BE2C (cell line): ENCODE data around the gene PIP4K2A.

ENCODE experiments used
- DNase-seq: peaks from one replicate; pipeline ENCODE4 v3.0.0-alpha.2; 2020
- H3K27me3 ChIP-seq: fragments of 250-450 bp; sonication (Bioruptor Pico); 2 replicates; pipeline ENCODE4 v1.5.1; 2020; ENCODE audit warnings: mild to moderate bottlenecking
- H3K36me3 ChIP-seq: fragments of 250-450 bp; sonication (Bioruptor Pico); 2 replicates; pipeline ENCODE4 v1.5.1; 2020; ENCODE audit warnings: mild to moderate bottlenecking
- H3K4me1 ChIP-seq: fragments of 250-450 bp; sonication (Bioruptor Pico); 2 replicates; pipeline ENCODE4 v1.5.1; 2020
- H3K4me3 ChIP-seq: 2 replicates; pipeline ENCODE4 v1.5.1; 2011; ENCODE audit warnings: low read depth, low read length
- H3K9me3 ChIP-seq: fragments of 250-450 bp; sonication (Bioruptor Pico); 2 replicates; pipeline ENCODE4 v1.5.1; 2020
- CTCF ChIP-seq: IDR thresholded peaks from 2 replicates; pipeline ENCODE4 v1.5.1; 2012; ENCODE audit warnings: mild to moderate bottlenecking, low read depth, low read length

Gene PIP4K2A

GRCh38 chr10:22644222-22644621 is 70.2 kb downstream of the PIP4K2A start:
- Histone ChIP-seq H3K4me3 (no peak overlapping the region), H3K27me3 (no peaks in the 10 kb centered on the region), H3K9me3 (no peaks in the 10 kb centered on the region; the same call in 1 of the 2 replicates), H3K4me1 (peaks cover 39% of the 10 kb centered on the region), H3K36me3 (no peaks in the 10 kb centered on the region)
- DNase-seq: no peak
- no peak for TF ChIP-seq CTCF

GRCh38 chr10:22643775-22644174 is 70.6 kb downstream of the PIP4K2A start:
- no peak for TF ChIP-seq CTCF
- H3K4me3 ChIP-seq: no peak overlapping the region

GRCh38 chr10:22643116-22643515 is 71.3 kb downstream of the PIP4K2A start:
- H3K4me1 ChIP-seq: peaks cover 45% of the 10 kb centered on the region
- no peaks in the 10 kb centered on the region for H3K36me3 ChIP-seq
- DNase-seq: no peak
- no peaks in the 10 kb centered on the region; the same call in 1 of the 2 replicates for H3K9me3 ChIP-seq
- H3K4me3 ChIP-seq: no peak overlapping the region
- no peaks in the 10 kb centered on the region for H3K27me3 ChIP-seq
- no peak for TF ChIP-seq CTCF

More at GRCh38 chr10:22643775-22644174, 70.6 kb downstream of the PIP4K2A start:
- Histone ChIP-seq H3K27me3 (no peaks in the 10 kb centered on the region), H3K9me3 (no peaks in the 10 kb centered on the region; the same call in 1 of the 2 replicates), H3K4me1 (peaks cover 41% of the 10 kb centered on the region), H3K36me3 (no peaks in the 10 kb centered on the region)
- no peak for DNase-seq

- DNase-seq: no peak
- H3K36me3 ChIP-seq: no peaks in the 10 kb centered on the region
- peaks cover 40% of the 10 kb centered on the region for H3K4me1 ChIP-seq
- H3K9me3 ChIP-seq: no peaks in the 10 kb centered on the region; the same call in 1 of the 2 replicates
- TF ChIP-seq CTCF: no peak
- H3K4me3 ChIP-seq: no peak overlapping the region
- H3K27me3 ChIP-seq: no peaks in the 10 kb centered on the region
Measured at GRCh38 chr10:22641743-22642142, 72.6 kb downstream of the PIP4K2A start.

- no peaks in the 10 kb centered on the region; the same call in 1 of the 2 replicates for H3K9me3 ChIP-seq
- peaks cover 33% of the 10 kb centered on the region for H3K4me1 ChIP-seq
- peak; percentile 23 for DNase-seq
- TF ChIP-seq CTCF: no peak
- H3K36me3 ChIP-seq: no peaks in the 10 kb centered on the region
- no peak overlapping the region for H3K4me3 ChIP-seq
- no peaks in the 10 kb centered on the region for H3K27me3 ChIP-seq
Measured at GRCh38 chr10:22640359-22640758, 74.0 kb downstream of the PIP4K2A start.

GRCh38 chr10:22638863-22639262 is 75.5 kb downstream of the PIP4K2A start:
- no peaks in the 10 kb centered on the region; the same call in 1 of the 2 replicates for H3K9me3 ChIP-seq
- DNase-seq: peak; percentile 21
- TF ChIP-seq CTCF: no peak
- H3K4me1 ChIP-seq: peaks cover 31% of the 10 kb centered on the region
- no peak overlapping the region for H3K4me3 ChIP-seq
- no peaks in the 10 kb centered on the region for H3K36me3 ChIP-seq
- H3K27me3 ChIP-seq: no peaks in the 10 kb centered on the region
